Measurements from ENCODE around the gene SDC3.

The SDC3 gene

GRCh38 chr1:30824736-30825429 is 83.7 kb downstream of the SDC3 start:
- Histone ChIP-seq H3K4me3 (ENCODE audit: low read depth in 1 of 2, low read length in 2 of 2) (no peak overlapping the region), H3K79me2 (ENCODE audit: insufficient read depth, low read length) (no peaks in the 10 kb centered on the region), H3K4me2 (ENCODE audit: insufficient read depth, low read length) (no peak overlapping the region), H3K9me3 (ENCODE audit: insufficient read depth, low read length, severe bottlenecking) (no peaks in the 10 kb centered on the region), H4K20me1 (ENCODE audit: insufficient read depth, low read length) (peaks cover 18% of the 10 kb centered on the region; the same call in 1 of the 2 replicates), H3K27me3 (ENCODE audit: insufficient read depth, low read length, poor library complexity) (peaks cover 49% of the 10 kb centered on the region), H2AFZ (ENCODE audit: low read depth, low read length) (no peak overlapping the region), H3K4me1 (ENCODE audit: insufficient read depth, low read length) (no peaks in the 10 kb centered on the region), H3K27ac (ENCODE audit: low read length) (no peak overlapping the region), H3K9ac (ENCODE audit: low read depth, low read length) (no peak overlapping the region), H3K36me3 (ENCODE audit: insufficient read depth, low read length) (no peaks in the 10 kb centered on the region)
- DNase-seq, result no peak
- ATAC-seq (ENCODE audit: insufficient read depth, low read depth), result no peak
- no peak for TF ChIP-seq EZH2 (IDR thresholded peaks at IDR 0.05; ENCODE audit: borderline replicate concordance, low read depth, low read length, severe bottlenecking)
- TF ChIP-seq, protein P1, sequence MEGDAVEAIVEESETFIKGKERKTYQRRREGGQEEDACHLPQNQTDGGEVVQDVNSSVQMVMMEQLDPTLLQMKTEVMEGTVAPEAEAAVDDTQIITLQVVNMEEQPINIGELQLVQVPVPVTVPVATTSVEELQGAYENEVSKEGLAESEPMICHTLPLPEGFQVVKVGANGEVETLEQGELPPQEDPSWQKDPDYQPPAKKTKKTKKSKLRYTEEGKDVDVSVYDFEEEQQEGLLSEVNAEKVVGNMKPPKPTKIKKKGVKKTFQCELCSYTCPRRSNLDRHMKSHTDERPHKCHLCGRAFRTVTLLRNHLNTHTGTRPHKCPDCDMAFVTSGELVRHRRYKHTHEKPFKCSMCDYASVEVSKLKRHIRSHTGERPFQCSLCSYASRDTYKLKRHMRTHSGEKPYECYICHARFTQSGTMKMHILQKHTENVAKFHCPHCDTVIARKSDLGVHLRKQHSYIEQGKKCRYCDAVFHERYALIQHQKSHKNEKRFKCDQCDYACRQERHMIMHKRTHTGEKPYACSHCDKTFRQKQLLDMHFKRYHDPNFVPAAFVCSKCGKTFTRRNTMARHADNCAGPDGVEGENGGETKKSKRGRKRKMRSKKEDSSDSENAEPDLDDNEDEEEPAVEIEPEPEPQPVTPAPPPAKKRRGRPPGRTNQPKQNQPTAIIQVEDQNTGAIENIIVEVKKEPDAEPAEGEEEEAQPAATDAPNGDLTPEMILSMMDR (IDR thresholded peaks at IDR 0.05; ENCODE audit: borderline replicate concordance, extremely low read depth, low read length, poor library complexity, severe bottlenecking), result no peak

DNA sequence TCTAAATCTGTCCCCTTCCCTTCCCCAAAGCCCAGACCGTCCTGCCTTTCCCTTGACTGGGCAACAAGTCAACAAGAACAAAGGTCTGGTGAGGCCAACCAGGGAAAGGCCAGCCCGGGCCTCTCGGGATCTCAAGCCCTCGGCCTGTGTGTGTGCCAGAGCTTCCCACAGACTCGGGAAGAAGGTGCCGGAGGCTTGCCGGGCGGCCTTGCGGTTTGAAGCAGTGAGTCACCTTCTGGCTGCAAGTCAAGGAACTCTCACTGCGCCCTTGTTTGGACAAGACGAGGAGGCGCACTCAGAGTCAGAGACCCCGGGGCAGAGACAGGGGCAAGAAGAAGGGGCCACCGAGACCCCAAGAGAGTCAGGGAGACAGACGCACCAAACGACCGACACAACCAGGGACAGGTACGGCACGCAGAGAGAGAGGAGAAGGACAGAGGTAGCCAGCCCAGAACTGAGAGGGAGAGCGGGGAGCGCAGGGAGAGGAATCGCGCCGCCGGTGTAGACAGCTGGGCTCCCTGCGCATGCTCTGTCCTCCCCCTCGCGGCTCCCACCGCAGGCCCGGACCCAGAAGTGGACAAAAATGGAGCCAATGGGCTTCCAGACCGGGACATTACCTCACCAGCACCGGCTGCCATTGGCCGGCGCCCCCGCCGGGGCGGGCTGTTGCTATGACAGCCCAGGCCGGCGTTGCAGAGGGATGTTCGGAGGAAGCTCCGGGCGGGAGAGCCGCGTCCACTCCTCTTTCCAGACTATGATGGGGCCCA is 84.4 kb downstream of the SDC3 start:
- Histone ChIP-seq H2AFZ (ENCODE audit: low read depth, low read length) (no peak overlapping the region), H3K4me1 (ENCODE audit: insufficient read depth, low read length) (no peaks in the 10 kb centered on the region), H3K4me2 (ENCODE audit: insufficient read depth, low read length) (no peak overlapping the region), H3K27ac (ENCODE audit: low read length) (no peak overlapping the region), H3K36me3 (ENCODE audit: insufficient read depth, low read length) (no peaks in the 10 kb centered on the region), H3K27me3 (ENCODE audit: insufficient read depth, low read length, poor library complexity) (peaks cover 56% of the 10 kb centered on the region), H3K4me3 (ENCODE audit: low read depth in 1 of 2, low read length in 2 of 2) (no peak overlapping the region), H3K9me3 (ENCODE audit: insufficient read depth, low read length, severe bottlenecking) (no peaks in the 10 kb centered on the region), H3K79me2 (ENCODE audit: insufficient read depth, low read length) (no peaks in the 10 kb centered on the region), H3K9ac (ENCODE audit: low read depth, low read length) (no peak overlapping the region), H4K20me1 (ENCODE audit: insufficient read depth, low read length) (peaks cover 18% of the 10 kb centered on the region; the same call in 1 of the 2 replicates)
- DNase-seq, result peak; percentile 27
- TF ChIP-seq, protein P1 (IDR thresholded peaks at IDR 0.05; ENCODE audit: borderline replicate concordance, extremely low read depth, low read length, poor library complexity, severe bottlenecking), result no peak
- no peak for TF ChIP-seq EZH2 (IDR thresholded peaks at IDR 0.05; ENCODE audit: borderline replicate concordance, low read depth, low read length, severe bottlenecking)
- peak; percentile 62 for ATAC-seq (ENCODE audit: insufficient read depth, low read depth)

- no peak overlapping the region for H3K9ac ChIP-seq (ENCODE audit: low read depth, low read length)
- H3K27me3 ChIP-seq (ENCODE audit: insufficient read depth, low read length, poor library complexity), result peaks cover 59% of the 10 kb centered on the region
- TF ChIP-seq, protein P1 (IDR thresholded peaks at IDR 0.05; ENCODE audit: borderline replicate concordance, extremely low read depth, low read length, poor library complexity, severe bottlenecking), result no peak
- no peak for TF ChIP-seq EZH2 (IDR thresholded peaks at IDR 0.05; ENCODE audit: borderline replicate concordance, low read depth, low read length, severe bottlenecking)
- no peak overlapping the region for H2AFZ ChIP-seq (ENCODE audit: low read depth, low read length)
- H3K36me3 ChIP-seq (ENCODE audit: insufficient read depth, low read length), result no peaks in the 10 kb centered on the region
- H3K27ac ChIP-seq (ENCODE audit: low read length), result no peak overlapping the region
- no peaks in the 10 kb centered on the region for H3K79me2 ChIP-seq (ENCODE audit: insufficient read depth, low read length)
- H3K4me2 ChIP-seq (ENCODE audit: insufficient read depth, low read length), result no peak overlapping the region
- ATAC-seq (ENCODE audit: insufficient read depth, low read depth), result no peak
- no peaks in the 10 kb centered on the region for H3K4me1 ChIP-seq (ENCODE audit: insufficient read depth, low read length)
- no peak overlapping the region for H3K4me3 ChIP-seq (ENCODE audit: low read depth in 1 of 2, low read length in 2 of 2)
- no peaks in the 10 kb centered on the region for H3K9me3 ChIP-seq (ENCODE audit: insufficient read depth, low read length, severe bottlenecking)
- peaks cover 18% of the 10 kb centered on the region; the same call in 1 of the 2 replicates for H4K20me1 ChIP-seq (ENCODE audit: insufficient read depth, low read length)
- DNase-seq, result no peak
These were observed 85.0 kb downstream of the SDC3 start for GRCh38 chr1:30823627-30823968.
